Measurements from ENCODE around the gene BZW1. TPM values are rescaled to one million over a fixed set of nuclear protein-coding genes. Genes with fewer than 3 reads are reported as not detected.
A peak's percentile ranks its signal among the peaks of the same experiment; 100 is the strongest.

BZW1 gene
- total RNA-seq, 1 experiment from 2014 or later: 300 TPM

GRCh38 chr2:200839513-200839912 lies 27.8 kb downstream of the BZW1 start:
- H3K4me2 ChIP-seq: peak overlapping the region; percentile 4; the same call in 1 of the 2 replicates
- ChIA-PET CTCF (interaction anchor here (0.6 to 0.7 kb wide), 2 partner anchors 15 to 772 kb away, joined by 3 to 6 read pairs; no protein-coding TSS in a partner anchor), POLR2A (ENCODE audit: unreplicated experiment) (no interaction called here)
- no peak overlapping the region for H3K4me3 ChIP-seq
- H3K9me2 ChIP-seq (ENCODE audit: insufficient read depth): no peaks in the 10 kb centered on the region
- no peaks in the 10 kb centered on the region for H3K27me3 ChIP-seq (ENCODE audit: insufficient read depth, low read depth)
- intact Hi-C loops (cut with micrococcal nuclease; ENCODE audit: unreplicated experiment): no loop called here
- peak overlapping the region; percentile 71 for H3K27ac ChIP-seq
- H4K20me1 ChIP-seq (ENCODE audit: insufficient read depth): no peaks in the 10 kb centered on the region
- DNase-seq: peak; percentile 17 to 82
- H3K79me2 ChIP-seq (ENCODE audit: low read depth): no peaks in the 10 kb centered on the region
- TF ChIP-seq, protein P1, sequence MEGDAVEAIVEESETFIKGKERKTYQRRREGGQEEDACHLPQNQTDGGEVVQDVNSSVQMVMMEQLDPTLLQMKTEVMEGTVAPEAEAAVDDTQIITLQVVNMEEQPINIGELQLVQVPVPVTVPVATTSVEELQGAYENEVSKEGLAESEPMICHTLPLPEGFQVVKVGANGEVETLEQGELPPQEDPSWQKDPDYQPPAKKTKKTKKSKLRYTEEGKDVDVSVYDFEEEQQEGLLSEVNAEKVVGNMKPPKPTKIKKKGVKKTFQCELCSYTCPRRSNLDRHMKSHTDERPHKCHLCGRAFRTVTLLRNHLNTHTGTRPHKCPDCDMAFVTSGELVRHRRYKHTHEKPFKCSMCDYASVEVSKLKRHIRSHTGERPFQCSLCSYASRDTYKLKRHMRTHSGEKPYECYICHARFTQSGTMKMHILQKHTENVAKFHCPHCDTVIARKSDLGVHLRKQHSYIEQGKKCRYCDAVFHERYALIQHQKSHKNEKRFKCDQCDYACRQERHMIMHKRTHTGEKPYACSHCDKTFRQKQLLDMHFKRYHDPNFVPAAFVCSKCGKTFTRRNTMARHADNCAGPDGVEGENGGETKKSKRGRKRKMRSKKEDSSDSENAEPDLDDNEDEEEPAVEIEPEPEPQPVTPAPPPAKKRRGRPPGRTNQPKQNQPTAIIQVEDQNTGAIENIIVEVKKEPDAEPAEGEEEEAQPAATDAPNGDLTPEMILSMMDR (conservative IDR thresholded peaks at IDR 0.05): no peak
- no peak for TF ChIP-seq EZH2 (IDR thresholded peaks at IDR 0.05; ENCODE audit: low read depth)
- H2AFZ ChIP-seq: no peak overlapping the region
- no TSS peak for BruUV-seq (replicated peaks)
- H3K9me3 ChIP-seq (ENCODE audit: insufficient read depth, low read depth): peaks cover 19% of the 10 kb centered on the region
- H3K36me3 ChIP-seq (ENCODE audit: low read depth): no peaks in the 10 kb centered on the region
- H3F3A ChIP-seq (ENCODE audit: insufficient read depth, low read depth): peaks cover 12% of the 10 kb centered on the region
- H3K4me1 ChIP-seq (replicated peaks; ENCODE audit: insufficient read depth): peaks cover 11% of the 10 kb centered on the region

DNA sequence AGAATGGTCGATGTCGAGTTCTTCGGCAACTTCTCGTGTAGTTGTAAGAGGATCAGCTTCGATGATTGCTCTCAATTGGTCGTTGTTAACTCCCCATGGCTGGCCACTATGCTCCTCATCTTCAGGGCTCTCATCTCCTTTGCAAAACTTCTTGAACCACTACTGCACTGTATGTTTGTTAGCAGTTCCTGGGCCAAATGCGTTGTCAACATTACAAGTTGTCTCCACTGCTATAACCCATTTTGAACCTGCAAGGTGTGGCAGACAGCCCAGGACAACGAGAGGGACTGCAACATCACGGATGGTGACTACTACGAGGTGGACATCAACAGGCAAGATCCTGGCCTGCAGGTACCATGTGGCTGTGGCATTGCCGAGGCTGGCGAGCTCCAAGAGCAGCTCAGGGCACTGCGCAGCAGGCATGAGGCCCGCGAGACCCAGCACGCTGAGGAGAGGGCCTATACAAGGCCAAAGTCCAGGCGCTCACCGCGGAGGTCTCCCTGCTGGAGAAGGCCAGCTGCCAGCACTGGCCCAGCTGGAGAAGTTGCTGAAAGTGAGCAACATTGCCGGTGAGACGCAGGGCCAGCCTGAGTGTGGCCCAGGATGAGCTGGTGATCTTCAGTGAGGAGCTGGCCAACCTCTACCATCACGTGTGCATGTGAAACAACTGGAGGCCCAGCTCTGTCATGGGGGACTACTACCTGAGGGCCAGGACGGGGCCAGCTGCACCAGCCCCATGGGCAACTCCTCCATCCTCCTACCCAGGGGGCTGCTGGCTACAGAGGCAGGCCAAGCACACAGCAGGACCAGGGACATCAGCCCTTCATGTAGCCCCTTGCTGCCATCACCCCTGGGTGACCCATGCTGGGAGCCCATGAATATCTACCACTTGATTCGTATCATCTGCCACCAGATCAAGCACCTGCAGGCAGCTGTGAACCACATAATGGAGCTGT lies 32.6 kb downstream of the BZW1 start:
- no peaks in the 10 kb centered on the region for H4K20me1 ChIP-seq (ENCODE audit: insufficient read depth)
- no TSS peak for BruUV-seq (replicated peaks)
- ChIA-PET CTCF (no interaction called here), POLR2A (ENCODE audit: unreplicated experiment) (no interaction called here)
- H3K27me3 ChIP-seq (ENCODE audit: insufficient read depth, low read depth): no peaks in the 10 kb centered on the region
- H3K4me2 ChIP-seq: no peak overlapping the region
- H3F3A ChIP-seq (ENCODE audit: insufficient read depth, low read depth): peaks cover 12% of the 10 kb centered on the region
- no peaks in the 10 kb centered on the region for H3K79me2 ChIP-seq (ENCODE audit: low read depth)
- H2AFZ ChIP-seq: no peak overlapping the region
- intact Hi-C loops (cut with micrococcal nuclease; ENCODE audit: unreplicated experiment): no loop called here
- TF ChIP-seq EZH2 (IDR thresholded peaks at IDR 0.05; ENCODE audit: low read depth): no peak
- TF ChIP-seq, protein P1 (conservative IDR thresholded peaks at IDR 0.05): no peak
- no peaks in the 10 kb centered on the region for H3K9me2 ChIP-seq (ENCODE audit: insufficient read depth)
- no peak overlapping the region for H3K4me3 ChIP-seq
- peaks cover 8% of the 10 kb centered on the region for H3K4me1 ChIP-seq (replicated peaks; ENCODE audit: insufficient read depth)
- H3K9me3 ChIP-seq (ENCODE audit: insufficient read depth, low read depth): no peaks in the 10 kb centered on the region
- H3K27ac ChIP-seq: no peak overlapping the region
- no peaks in the 10 kb centered on the region for H3K36me3 ChIP-seq (ENCODE audit: low read depth)
- no peak for DNase-seq

- no peaks in the 10 kb centered on the region for H3K79me2 ChIP-seq (ENCODE audit: low read depth)
- DNase-seq: no peak
- peaks cover 10% of the 10 kb centered on the region; the same call in 1 of the 2 replicates for H3F3A ChIP-seq (ENCODE audit: insufficient read depth, low read depth)
- H2AFZ ChIP-seq: no peak overlapping the region
- H3K4me1 ChIP-seq (replicated peaks; ENCODE audit: insufficient read depth): no peaks in the 10 kb centered on the region
- no peak overlapping the region for H3K4me3 ChIP-seq
- H3K9me2 ChIP-seq (ENCODE audit: insufficient read depth): no peaks in the 10 kb centered on the region
- intact Hi-C loops (cut with micrococcal nuclease; ENCODE audit: unreplicated experiment): no loop called here
- no peaks in the 10 kb centered on the region for H3K9me3 ChIP-seq (ENCODE audit: insufficient read depth, low read depth)
- no peaks in the 10 kb centered on the region for H3K36me3 ChIP-seq (ENCODE audit: low read depth)
- no peak overlapping the region for H3K4me2 ChIP-seq
- no TSS peak for BruUV-seq (replicated peaks)
- no peak overlapping the region for H3K27ac ChIP-seq
- CTCF ChIA-PET: no interaction called here
- H3K27me3 ChIP-seq (ENCODE audit: insufficient read depth, low read depth): no peaks in the 10 kb centered on the region
- no peak for TF ChIP-seq EZH2 (IDR thresholded peaks at IDR 0.05; ENCODE audit: low read depth)
- TF ChIP-seq, protein P1 (conservative IDR thresholded peaks at IDR 0.05): no peak
- POLR2A ChIA-PET (ENCODE audit: unreplicated experiment): no interaction called here
- H4K20me1 ChIP-seq (ENCODE audit: insufficient read depth): no peaks in the 10 kb centered on the region
Observed at GRCh38 chr2:200845194-200845593, 33.5 kb downstream of the BZW1 start.
